ENCODE measurements around the gene GMDS. TPM values are rescaled to one million over a fixed set of nuclear protein-coding genes. Genes with fewer than 3 reads are reported as not detected.

Gene GMDS
- total RNA-seq, 1 donor: 23.2 TPM

DNA sequence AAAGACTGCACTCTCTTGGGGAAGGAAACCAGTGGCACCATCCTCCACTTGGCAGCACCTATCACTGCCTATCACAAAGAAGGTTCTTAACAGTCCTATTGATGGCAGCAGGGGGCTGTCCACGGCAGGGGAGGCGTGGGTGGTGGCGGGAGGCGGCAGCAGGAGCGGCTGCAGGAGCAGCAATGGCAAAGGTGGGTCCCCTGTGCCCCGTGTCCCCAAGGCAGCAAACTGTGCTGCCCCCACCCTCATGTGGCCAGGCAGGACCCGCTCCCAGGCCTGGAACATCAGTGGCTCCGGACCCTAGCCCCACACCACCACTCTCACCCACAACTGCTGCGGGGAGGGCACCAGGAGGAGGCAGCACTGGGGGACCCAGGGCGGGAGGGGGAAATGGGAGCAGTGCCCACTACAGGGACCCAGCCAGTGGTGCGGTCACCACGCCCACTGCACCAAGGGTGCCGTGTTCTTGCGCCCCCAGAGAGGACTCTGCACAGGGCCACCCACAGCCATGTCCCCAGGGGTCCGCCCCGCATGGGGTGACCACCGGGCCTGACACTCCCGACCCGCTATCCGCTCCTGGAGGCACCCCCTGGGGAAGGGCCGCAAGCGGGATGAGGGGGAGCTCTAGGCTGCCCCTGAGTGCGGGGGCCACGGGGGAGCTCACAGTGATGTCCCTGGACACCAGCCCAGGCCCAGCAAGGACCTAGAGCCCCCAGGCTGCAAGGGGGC is 54.6 kb downstream of the GMDS start:
- Histone ChIP-seq H3K4me3 (ENCODE audit: insufficient read depth, low read length) (no peak overlapping the region), H3K36me3 (ENCODE audit: insufficient read depth, low read length) (no peaks in the 10 kb centered on the region), H4K20me1 (ENCODE audit: insufficient read depth, low read length) (no peaks in the 10 kb centered on the region), H3K27me3 (ENCODE audit: insufficient read depth, low read length) (no peaks in the 10 kb centered on the region), H3K79me2 (ENCODE audit: insufficient read depth, low read length) (peaks cover 5% of the 10 kb centered on the region), H2AFZ (ENCODE audit: low read length) (no peak overlapping the region), H3K9me3 (ENCODE audit: low read depth, low read length) (no peaks in the 10 kb centered on the region), H3K4me1 (ENCODE audit: insufficient read depth, low read length) (no peaks in the 10 kb centered on the region), H3K27ac (ENCODE audit: low read depth, low read length) (no peak overlapping the region), H3K4me2 (ENCODE audit: insufficient read depth, low read length) (no peak overlapping the region)
- no peak for TF ChIP-seq CTCF (IDR thresholded peaks at IDR 0.05; ENCODE audit: extremely low read depth, low read depth, low read length)
- no peak for DNase-seq (ENCODE audit: insufficient read length, low spot score, missing footprints)

DNA sequence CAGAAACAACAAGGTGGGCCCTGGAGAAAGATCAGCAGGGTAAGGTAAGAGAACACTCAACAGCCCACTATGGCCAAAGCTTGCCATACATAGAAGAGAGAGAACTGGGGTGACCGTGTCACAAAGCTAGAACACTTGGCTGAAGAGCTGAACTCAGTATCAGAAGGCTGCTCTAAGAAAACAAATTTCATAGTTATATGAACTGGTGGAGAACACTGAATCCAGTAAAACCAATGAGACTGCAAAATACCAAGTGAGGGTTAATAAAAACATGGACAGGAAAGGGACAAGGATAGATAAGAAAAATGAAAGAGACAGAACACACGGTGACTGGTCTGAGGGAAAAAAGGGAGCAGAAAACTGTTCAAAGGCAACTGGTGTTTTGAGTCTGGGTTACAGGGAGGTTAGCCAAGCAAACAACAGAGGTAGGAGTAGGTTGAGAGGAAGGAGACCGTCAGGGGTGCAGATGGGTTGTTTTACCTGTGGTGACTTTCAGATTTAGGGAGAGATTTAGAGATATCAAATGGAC is 56.5 kb downstream of the GMDS start:
- no peak overlapping the region for H2AFZ ChIP-seq (ENCODE audit: low read length)
- no peaks in the 10 kb centered on the region for H3K36me3 ChIP-seq (ENCODE audit: insufficient read depth, low read length)
- no peaks in the 10 kb centered on the region for H4K20me1 ChIP-seq (ENCODE audit: insufficient read depth, low read length)
- peaks cover 6% of the 10 kb centered on the region for H3K4me1 ChIP-seq (ENCODE audit: insufficient read depth, low read length)
- H3K4me3 ChIP-seq (ENCODE audit: insufficient read depth, low read length): no peak overlapping the region
- no peak overlapping the region for H3K27ac ChIP-seq (ENCODE audit: low read depth, low read length)
- no peak for TF ChIP-seq CTCF (IDR thresholded peaks at IDR 0.05; ENCODE audit: extremely low read depth, low read depth, low read length)
- peaks cover 8% of the 10 kb centered on the region for H3K79me2 ChIP-seq (ENCODE audit: insufficient read depth, low read length)
- H3K9me3 ChIP-seq (ENCODE audit: low read depth, low read length): no peaks in the 10 kb centered on the region
- no peak overlapping the region for H3K4me2 ChIP-seq (ENCODE audit: insufficient read depth, low read length)
- no peaks in the 10 kb centered on the region for H3K27me3 ChIP-seq (ENCODE audit: insufficient read depth, low read length)
- no peak for DNase-seq (ENCODE audit: insufficient read length, low spot score, missing footprints)

DNA sequence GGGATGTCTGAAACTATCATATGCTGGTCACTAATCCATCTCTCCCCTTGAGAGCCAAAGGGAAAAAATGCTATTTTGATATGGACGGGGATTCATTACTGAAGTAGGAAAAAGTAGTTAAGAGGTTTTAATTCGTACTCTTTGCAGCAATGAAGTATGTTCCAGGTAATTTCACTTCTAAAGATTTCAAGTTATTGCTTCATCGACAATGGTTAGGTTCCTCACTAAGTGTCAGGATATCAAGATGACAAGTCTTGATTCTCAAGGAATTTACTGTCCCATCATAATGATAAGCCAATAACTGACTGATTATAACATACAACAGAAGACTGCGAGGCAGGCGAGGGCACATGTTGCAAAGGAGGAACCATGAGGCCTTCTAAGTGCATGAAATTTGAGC is 57.0 kb downstream of the GMDS start:
- TF ChIP-seq CTCF (IDR thresholded peaks at IDR 0.05; ENCODE audit: extremely low read depth, low read depth, low read length): no peak
- peaks cover 8% of the 10 kb centered on the region for H3K79me2 ChIP-seq (ENCODE audit: insufficient read depth, low read length)
- DNase-seq (ENCODE audit: insufficient read length, low spot score, missing footprints): no peak

GRCh38 chr6:2187826-2188225 is 57.6 kb downstream of the GMDS start:
- peaks cover 6% of the 10 kb centered on the region for H3K4me1 ChIP-seq (ENCODE audit: insufficient read depth, low read length)
- DNase-seq (ENCODE audit: insufficient read length, low spot score, missing footprints): no peak
- no peak overlapping the region for H3K27ac ChIP-seq (ENCODE audit: low read depth, low read length)
- peaks cover 7% of the 10 kb centered on the region for H3K79me2 ChIP-seq (ENCODE audit: insufficient read depth, low read length)
- TF ChIP-seq CTCF (IDR thresholded peaks at IDR 0.05; ENCODE audit: extremely low read depth, low read depth, low read length): no peak
- no peaks in the 10 kb centered on the region for H3K36me3 ChIP-seq (ENCODE audit: insufficient read depth, low read length)
- no peaks in the 10 kb centered on the region for H3K9me3 ChIP-seq (ENCODE audit: low read depth, low read length)
- H3K4me3 ChIP-seq (ENCODE audit: insufficient read depth, low read length): no peak overlapping the region
- H3K27me3 ChIP-seq (ENCODE audit: insufficient read depth, low read length): no peaks in the 10 kb centered on the region
- H4K20me1 ChIP-seq (ENCODE audit: insufficient read depth, low read length): no peaks in the 10 kb centered on the region
- H3K4me2 ChIP-seq (ENCODE audit: insufficient read depth, low read length): no peak overlapping the region
- no peak overlapping the region for H2AFZ ChIP-seq (ENCODE audit: low read length)

More for the DNA sequence above, 57.0 kb downstream of the GMDS start:
- Histone ChIP-seq H3K4me2 (ENCODE audit: insufficient read depth, low read length) (no peak overlapping the region), H3K4me3 (ENCODE audit: insufficient read depth, low read length) (no peak overlapping the region), H2AFZ (ENCODE audit: low read length) (no peak overlapping the region), H4K20me1 (ENCODE audit: insufficient read depth, low read length) (no peaks in the 10 kb centered on the region), H3K4me1 (ENCODE audit: insufficient read depth, low read length) (peaks cover 6% of the 10 kb centered on the region), H3K9me3 (ENCODE audit: low read depth, low read length) (no peaks in the 10 kb centered on the region), H3K27me3 (ENCODE audit: insufficient read depth, low read length) (no peaks in the 10 kb centered on the region), H3K36me3 (ENCODE audit: insufficient read depth, low read length) (no peaks in the 10 kb centered on the region), H3K27ac (ENCODE audit: low read depth, low read length) (no peak overlapping the region)
